OCI-LY7 (cell line): ENCODE measurements around the gene CD2AP.

Source experiments
- EZH2phosphoT487 ChIP-seq: fragments of 200-600 bp; sonication (generic); IDR thresholded peaks from 2 replicates; pipeline ENCODE4 v1.6.1; 2018; ENCODE audit warnings: low read depth, borderline replicate concordance, mild to moderate bottlenecking, mixed run types, antibody characterized with exemption, low read length, moderate library complexity, mixed read lengths
- TF ChIP-seq, protein P1 (sequence below): fragments of 200-600 bp; sonication (generic); conservative IDR thresholded peaks from 2 replicates; pipeline ENCODE4 v1.5.1; 2014; ENCODE audit warnings: mild to moderate bottlenecking, antibody characterized with exemption, low read length, moderate library complexity, mixed read lengths

GRCh38 chr6:47502920-47503319 lies 25.3 kb downstream of the CD2AP start:
- TF ChIP-seq EZH2phosphoT487: no peak
- TF ChIP-seq, protein P1, sequence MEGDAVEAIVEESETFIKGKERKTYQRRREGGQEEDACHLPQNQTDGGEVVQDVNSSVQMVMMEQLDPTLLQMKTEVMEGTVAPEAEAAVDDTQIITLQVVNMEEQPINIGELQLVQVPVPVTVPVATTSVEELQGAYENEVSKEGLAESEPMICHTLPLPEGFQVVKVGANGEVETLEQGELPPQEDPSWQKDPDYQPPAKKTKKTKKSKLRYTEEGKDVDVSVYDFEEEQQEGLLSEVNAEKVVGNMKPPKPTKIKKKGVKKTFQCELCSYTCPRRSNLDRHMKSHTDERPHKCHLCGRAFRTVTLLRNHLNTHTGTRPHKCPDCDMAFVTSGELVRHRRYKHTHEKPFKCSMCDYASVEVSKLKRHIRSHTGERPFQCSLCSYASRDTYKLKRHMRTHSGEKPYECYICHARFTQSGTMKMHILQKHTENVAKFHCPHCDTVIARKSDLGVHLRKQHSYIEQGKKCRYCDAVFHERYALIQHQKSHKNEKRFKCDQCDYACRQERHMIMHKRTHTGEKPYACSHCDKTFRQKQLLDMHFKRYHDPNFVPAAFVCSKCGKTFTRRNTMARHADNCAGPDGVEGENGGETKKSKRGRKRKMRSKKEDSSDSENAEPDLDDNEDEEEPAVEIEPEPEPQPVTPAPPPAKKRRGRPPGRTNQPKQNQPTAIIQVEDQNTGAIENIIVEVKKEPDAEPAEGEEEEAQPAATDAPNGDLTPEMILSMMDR: no peak
